ENCODE data around the gene TEPSIN. TPM values are rescaled to one million over a fixed set of nuclear protein-coding genes. Genes with fewer than 3 reads are reported as not detected.

The TEPSIN gene
- total and polyA plus RNA-seq, 2 of the 13 experiments (the other 11 are each of a cell fraction or from before 2014, with no cell fraction given): 16.1 to 18.8 TPM

GRCh38 chr17:81252326-81252986, 13.6 kb upstream of the TEPSIN start:
- Histone ChIP-seq H3K9me3 (ENCODE audit: low read length) (no peaks in the 10 kb centered on the region), H3K27ac (ENCODE audit: extremely low read length, insufficient read depth, low read length) (peak overlapping the region; percentile 46), H3K9ac (ENCODE audit: insufficient read depth, low read depth, low read length) (peak overlapping the region; percentile 14; the same call in 1 of the 2 replicates), H3K4me2 (ENCODE audit: low read depth, low read length) (peak overlapping the region; percentile 41), H3K36me3 (replicated peaks in 1 of 2; ENCODE audit: control insufficient read depth in 1 of 2, insufficient read depth in 2 of 2, low read length in 2 of 2) (peaks cover 16 to 22% of the 10 kb centered on the region in 2 experiments), H2AFZ (ENCODE audit: low read length) (no peak overlapping the region), H3K79me2 (ENCODE audit: insufficient read depth, low read length) (no peaks in the 10 kb centered on the region), H4K20me1 (ENCODE audit: insufficient read depth, low read length) (peaks cover 4% of the 10 kb centered on the region; the same call in 1 of the 2 replicates), H3K27me3 (ENCODE audit: control insufficient read depth in 1 of 2, insufficient read depth in 2 of 2, low read length in 2 of 2) (no peaks in the 10 kb centered on the region), H3K4me3 (replicated peaks in 1 of 3; ENCODE audit: insufficient read depth in 1 of 3, low read depth in 2 of 3, low read length in 3 of 3) (peak overlapping the region in 1 of 3 experiments; percentile 9; a peak in 1 of 6 replicates), H3K4me1 (ENCODE audit: insufficient read depth, low read length) (peaks cover 26% of the 10 kb centered on the region)
- intact Hi-C loops (cut with micrococcal nuclease; ENCODE audit: unreplicated experiment) (loop anchor here (2.0 kb wide), 1 partner anchor 270 kb away; no protein-coding TSS in a partner anchor), in situ Hi-C loops (cut with HindIII; ENCODE audit: extremely low pct_ligation_motif_present, low pct_unique_long_range_greater_than_20kb) (no loop called here)
- WGBS (ENCODE audit: low lambda C conversion rate): 80% methylated on average over 15 of the region's 15 CpGs
- TSS peak; percentile 33 for BruUV-seq (replicated peaks)
- CTCF ChIA-PET (ENCODE audit: low intra/inter-chr PET ratio, low total read pairs): interaction anchor here (1.6 to 2.1 kb wide), 3 partner anchors 232 to 349 kb away, joined by 8 to 17 read pairs (median 12); no protein-coding TSS in a partner anchor
- POLR2A ChIA-PET: interaction anchor here (1.0 kb wide), 1 partner anchor 261 kb away, joined by 3 read pairs; no protein-coding TSS in a partner anchor
- ATAC-seq (peak; percentile 75), FAIRE-seq (peak; percentile 90), DNase-seq (ENCODE audit: low spot score) (peak; percentile 68)
- TF ChIP-seq LCORL (IDR thresholded peaks at IDR 0.05) (no peak), LCORL (CRISPR knock-in tag; IDR thresholded peaks at IDR 0.05) (peak; percentile 74; the same call in 1 of the 2 replicates), SALL1 (CRISPR knock-in tag; IDR thresholded peaks at IDR 0.05) (peak; percentile 27; the same call in 1 of the 2 replicates), BCL6 (CRISPR knock-in tag; IDR thresholded peaks at IDR 0.05) (no peak), RBAK (CRISPR knock-in tag; IDR thresholded peaks at IDR 0.05) (0 out of 2 replicates have a peak, but pooled peaks have one; percentile 39), FOXC1 (CRISPR knock-in tag; IDR thresholded peaks at IDR 0.05; ENCODE audit: borderline replicate concordance) (0 out of 2 replicates have a peak, but pooled peaks have one; percentile 32), BORCS8-MEF2B (CRISPR knock-in tag; IDR thresholded peaks at IDR 0.05) (peak; percentile 29; the same call in 1 of the 2 replicates), KDM6A (CRISPR knock-in tag; IDR thresholded peaks at IDR 0.05; ENCODE audit: low read depth) (0 out of 2 replicates have a peak, but pooled peaks have one; percentile 33), ZNF496 (CRISPR knock-in tag; IDR thresholded peaks at IDR 0.05; ENCODE audit: insufficient replicate concordance) (no peak), ZFX (CRISPR knock-in tag; IDR thresholded peaks at IDR 0.05; ENCODE audit: low read depth) (0 out of 2 replicates have a peak, but pooled peaks have one; percentile 25), ZNF687 (CRISPR knock-in tag; IDR thresholded peaks at IDR 0.05) (peak; percentile 63), SRSF9 (IDR thresholded peaks at IDR 0.05; ENCODE audit: borderline replicate concordance, insufficient read depth, low read depth, low read length, poor library complexity, severe bottlenecking) (no peak), ZNF331 (CRISPR knock-in tag; IDR thresholded peaks at IDR 0.05) (0 out of 2 replicates have a peak, but pooled peaks have one; percentile 16), NPAS2 (CRISPR knock-in tag; IDR thresholded peaks at IDR 0.05; ENCODE audit: borderline replicate concordance) (no peak), ZBTB38 (CRISPR knock-in tag; IDR thresholded peaks at IDR 0.05) (0 out of 2 replicates have a peak, but pooled peaks have one; percentile 8), AKAP8 (CRISPR knock-in tag; IDR thresholded peaks at IDR 0.05) (no peak), TFDP1 (CRISPR knock-in tag; IDR thresholded peaks at IDR 0.05; ENCODE audit: borderline replicate concordance) (no peak), CREB1 (IDR thresholded peaks at IDR 0.05) (no peak), CREB1 (CRISPR knock-in tag; IDR thresholded peaks at IDR 0.05) (no peak)
